Right atrium auricular region (tissue), 2 donors: ENCODE data around the gene SKA2. TPM values are rescaled to one million over a fixed set of nuclear protein-coding genes. Genes with fewer than 3 reads are reported as not detected.
"Not testable (repeated sequence)": the region's sequence is repeated elsewhere in the genome, so short reads cannot be mapped to it uniquely, and the experiment has no call there.

ENCODE experiments used
- DNase-seq: peaks from one replicate; pipeline ENCODE4 v3.0.0-alpha.2; 2019; ENCODE audit warnings: low spot score
- H3K27ac ChIP-seq, 2 donors: fragments of 200-600 bp; sonication (generic); 1 replicate in 1 of 2; 2 replicates in 1 of 2; pipeline ENCODE4 v1.5.1; 2016 to 2019
- H3K27me3 ChIP-seq, 2 donors: fragments of 200-600 bp; sonication (generic); one replicate each; pipeline versions ENCODE4 v1.5.1 to v1.6.0; 2017 to 2019
- H3K36me3 ChIP-seq: fragments of 200-600 bp; sonication (generic); one replicate; pipeline ENCODE4 v1.5.1; 2016
- H3K4me1 ChIP-seq, 2 donors: fragments of 200-600 bp; sonication (generic); one replicate each; pipeline versions ENCODE4 v1.5.1 to v1.6.0; 2017 to 2019
- H3K4me3 ChIP-seq, 2 donors: fragments of 200-600 bp; sonication (generic); 1 replicate in 1 of 2; 2 replicates in 1 of 2; pipeline ENCODE4 v1.5.1; 2017 to 2019; ENCODE audit warnings: mild to moderate bottlenecking in 1 of 2, moderate library complexity in 1 of 2
- H3K9me3 ChIP-seq, 2 donors: fragments of 200-600 bp; sonication (generic); one replicate each; pipeline ENCODE4 v1.5.1; 2019
- CTCF ChIP-seq, 2 donors: fragments of 200-600 bp; sonication (generic); IDR thresholded peaks; one replicate each; pipeline ENCODE4 v1.5.1; 2019; ENCODE audit warnings: antibody characterized with exemption in 2 of 2
- total RNA-seq, 2 donors: library from RNA; depleted of rRNA; stranded (reverse); fragments of >200 nt; gene quantifications; one replicate each; pipeline ENCODE4 v1.1.0, GENCODE V29; 2016

The SKA2 gene
- total RNA-seq, 2 donors from 2014 or later = 23.0 to 44.4 TPM

- H3K36me3 ChIP-seq = no peaks in the 10 kb centered on the region
- H3K4me3 ChIP-seq = no peak overlapping the region
- H3K4me1 ChIP-seq = no peaks in the 10 kb centered on the region
- no peak for TF ChIP-seq CTCF (IDR thresholded peaks at IDR 0.05)
- no peak for DNase-seq
- no peak overlapping the region for H3K27ac ChIP-seq
- H3K27me3 ChIP-seq = no peaks in the 10 kb centered on the region
- no peaks in the 10 kb centered on the region for H3K9me3 ChIP-seq
Measured at GRCh38 chr17:59186850-59187249, 31.9 kb upstream of the SKA2 start.

GRCh38 chr17:59185997-59186396 lies 31.0 kb upstream of the SKA2 start:
- Histone ChIP-seq H3K36me3 (no peaks in the 10 kb centered on the region), H3K27ac (no peak overlapping the region), H3K27me3 (no peaks in the 10 kb centered on the region), H3K9me3 (no peaks in the 10 kb centered on the region), H3K4me1 (no peaks in the 10 kb centered on the region), H3K4me3 (no peak overlapping the region)
- DNase-seq = no peak
- TF ChIP-seq CTCF (IDR thresholded peaks at IDR 0.05) = no peak

DNA sequence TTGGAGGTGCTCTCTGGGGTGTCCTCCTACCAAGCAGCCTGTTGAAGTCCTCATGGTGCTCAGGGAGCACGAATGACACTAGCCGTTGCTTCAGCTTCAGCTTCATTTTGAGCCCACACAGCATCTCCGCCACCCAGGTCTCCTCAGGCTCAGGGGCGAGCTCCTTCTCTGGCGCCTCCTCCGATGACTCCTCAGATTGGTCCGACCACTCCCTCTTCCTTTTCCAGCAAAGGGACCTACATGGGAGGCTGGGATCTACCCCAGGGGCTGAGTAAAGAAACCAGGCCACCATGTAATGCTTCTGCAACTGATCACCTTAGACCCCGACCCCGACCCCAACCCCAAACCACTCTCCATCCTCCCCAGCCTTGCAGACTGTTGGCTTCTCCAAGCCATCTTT lies 26.5 kb upstream of the SKA2 start:
- Histone ChIP-seq H3K27ac (no peak overlapping the region), H3K4me3 (no peak overlapping the region), H3K9me3 (no peaks in the 10 kb centered on the region), H3K36me3 (no peaks in the 10 kb centered on the region), H3K4me1 (no peaks in the 10 kb centered on the region), H3K27me3 (no peaks in the 10 kb centered on the region)
- TF ChIP-seq CTCF (IDR thresholded peaks at IDR 0.05) = no peak
- no peak for DNase-seq

DNA sequence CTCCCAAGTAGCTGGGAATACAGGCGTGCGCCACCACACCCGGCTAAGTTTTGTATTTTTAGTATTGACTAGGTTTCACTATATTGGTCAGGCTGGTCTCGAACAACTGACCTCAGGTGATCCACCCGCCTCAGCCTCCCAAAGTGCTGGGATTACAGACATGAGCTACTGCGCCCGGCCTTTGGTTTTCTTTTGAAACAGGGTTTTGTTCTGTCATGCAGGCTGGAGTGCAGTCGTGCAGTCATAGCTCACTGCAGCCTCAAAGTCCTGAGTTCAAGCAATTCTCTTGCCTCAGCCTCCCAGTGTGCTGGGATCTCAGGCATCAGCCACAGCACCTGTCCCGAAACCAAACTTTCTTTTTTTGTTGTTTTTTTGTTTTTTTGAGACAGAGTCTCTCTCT lies 25.6 kb upstream of the SKA2 start:
- Histone ChIP-seq H3K27me3 (no peaks in the 10 kb centered on the region), H3K36me3 (no peaks in the 10 kb centered on the region), H3K4me3 (no peak overlapping the region), H3K4me1 (no peaks in the 10 kb centered on the region), H3K9me3 (no peaks in the 10 kb centered on the region), H3K27ac (no peak overlapping the region)
- TF ChIP-seq CTCF (IDR thresholded peaks at IDR 0.05) = no peak
- DNase-seq = no peak

DNA sequence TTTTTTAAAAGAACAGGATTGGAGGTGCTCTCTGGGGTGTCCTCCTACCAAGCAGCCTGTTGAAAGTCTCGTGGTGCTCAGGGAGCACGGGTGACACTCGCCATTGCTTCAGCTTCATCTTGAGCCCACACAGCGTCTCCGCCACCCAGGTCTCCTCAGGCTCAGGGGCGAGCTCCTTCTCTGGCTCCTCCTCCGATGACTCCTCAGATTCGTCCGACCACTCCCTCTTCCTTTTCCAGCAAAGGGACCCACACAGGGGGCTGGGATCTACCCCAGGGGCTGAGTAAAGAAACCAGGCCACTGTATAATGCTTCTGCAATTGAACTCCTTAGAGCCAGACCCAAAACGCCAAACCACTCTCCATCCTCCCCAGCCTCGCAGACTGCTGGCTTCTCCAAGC lies 24.6 kb upstream of the SKA2 start:
- not testable (repeated sequence) for DNase-seq, H3K9me3 ChIP-seq, H3K4me3 ChIP-seq, H3K4me1 ChIP-seq, H3K36me3 ChIP-seq, H3K27ac ChIP-seq, H3K27me3 ChIP-seq

- no peak for TF ChIP-seq CTCF (IDR thresholded peaks at IDR 0.05)
- Histone ChIP-seq H3K36me3 (no peaks in the 10 kb centered on the region), H3K27me3 (no peaks in the 10 kb centered on the region), H3K9me3 (no peaks in the 10 kb centered on the region), H3K4me3 (no peak overlapping the region), H3K27ac (no peak overlapping the region), H3K4me1 (no peaks in the 10 kb centered on the region)
- no peak for DNase-seq
Measured at GRCh38 chr17:59178266-59178985, 23.4 kb upstream of the SKA2 start.
